ENCODE measurements around the gene METTL21C. TPM values are rescaled to one million over a fixed set of nuclear protein-coding genes. Genes with fewer than 3 reads are reported as not detected.

METTL21C gene
- total RNA-seq, 6 experiments from 2014 or later, result not detected

DNA sequence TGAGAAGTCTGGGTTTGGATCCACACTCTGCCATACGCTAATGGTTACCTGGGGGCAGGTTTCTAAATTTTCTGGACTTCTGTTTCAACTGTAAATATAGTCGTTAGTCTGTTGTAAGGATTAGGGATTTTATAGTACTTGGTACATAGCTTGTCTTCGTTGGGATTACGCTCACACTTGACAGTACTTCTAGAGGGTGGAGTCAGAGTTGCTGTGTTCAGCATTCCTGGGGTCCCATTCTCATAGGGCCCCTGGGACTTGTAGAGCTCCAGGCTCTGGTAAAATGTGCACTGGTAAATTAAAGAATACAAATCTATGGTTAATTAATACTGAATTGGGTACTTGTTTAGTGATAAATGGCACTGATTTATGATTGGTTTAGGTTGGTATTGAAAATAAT lies 52.8 kb downstream of the METTL21C start:
- intact Hi-C loops (cut with DNase I), result no loop called here
- ATAC-seq (peak in 1 of 4 donors; percentile 28), DNase-seq (no peak)
- no peak for TF ChIP-seq POLR2A (IDR thresholded peaks at IDR 0.05)
- TF ChIP-seq, protein P1, sequence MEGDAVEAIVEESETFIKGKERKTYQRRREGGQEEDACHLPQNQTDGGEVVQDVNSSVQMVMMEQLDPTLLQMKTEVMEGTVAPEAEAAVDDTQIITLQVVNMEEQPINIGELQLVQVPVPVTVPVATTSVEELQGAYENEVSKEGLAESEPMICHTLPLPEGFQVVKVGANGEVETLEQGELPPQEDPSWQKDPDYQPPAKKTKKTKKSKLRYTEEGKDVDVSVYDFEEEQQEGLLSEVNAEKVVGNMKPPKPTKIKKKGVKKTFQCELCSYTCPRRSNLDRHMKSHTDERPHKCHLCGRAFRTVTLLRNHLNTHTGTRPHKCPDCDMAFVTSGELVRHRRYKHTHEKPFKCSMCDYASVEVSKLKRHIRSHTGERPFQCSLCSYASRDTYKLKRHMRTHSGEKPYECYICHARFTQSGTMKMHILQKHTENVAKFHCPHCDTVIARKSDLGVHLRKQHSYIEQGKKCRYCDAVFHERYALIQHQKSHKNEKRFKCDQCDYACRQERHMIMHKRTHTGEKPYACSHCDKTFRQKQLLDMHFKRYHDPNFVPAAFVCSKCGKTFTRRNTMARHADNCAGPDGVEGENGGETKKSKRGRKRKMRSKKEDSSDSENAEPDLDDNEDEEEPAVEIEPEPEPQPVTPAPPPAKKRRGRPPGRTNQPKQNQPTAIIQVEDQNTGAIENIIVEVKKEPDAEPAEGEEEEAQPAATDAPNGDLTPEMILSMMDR (IDR thresholded peaks at IDR 0.05), result no peak
- WGBS (ENCODE audit: insufficient coverage, low coverage, low lambda C conversion rate, missing lambda C conversion rate), result 56% methylated on average over 4 of the region's 4 CpGs
- Histone ChIP-seq H3K27me3 (no peaks in the 10 kb centered on the region), H3K27ac (no peak overlapping the region), H3K4me3 (no peak overlapping the region), H3K4me1 (peaks cover 0 to 9% (median 0%) of the 10 kb centered on the region in 4 donors), H3K36me3 (peaks cover 0 to 77% (median 35%) of the 10 kb centered on the region in 4 donors), H3K9me3 (no peaks in the 10 kb centered on the region)

DNA sequence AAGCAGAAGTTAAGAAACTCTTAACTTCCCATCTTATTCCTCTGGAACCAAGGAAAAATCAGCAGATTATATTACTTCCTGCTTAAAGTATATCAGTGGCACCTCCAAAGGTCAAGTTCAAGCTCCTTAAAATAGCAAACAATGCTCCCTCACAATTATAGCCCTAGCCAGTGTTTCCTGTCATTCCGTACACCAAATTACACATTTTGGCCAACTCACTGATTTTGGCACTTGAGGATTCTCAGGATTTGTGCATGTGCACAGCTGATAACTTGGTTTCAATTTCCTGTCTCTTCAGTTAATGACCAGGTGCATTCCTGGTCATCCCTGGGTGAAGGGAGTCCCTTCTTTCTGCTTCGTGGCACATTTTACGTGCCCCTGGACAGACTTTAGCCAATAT lies 56.1 kb downstream of the METTL21C start:
- ATAC-seq (no peak), DNase-seq (no peak)
- TF ChIP-seq, protein P1 (IDR thresholded peaks at IDR 0.05), result no peak
- no peak for TF ChIP-seq POLR2A (IDR thresholded peaks at IDR 0.05)
- Histone ChIP-seq H3K4me3 (no peak overlapping the region), H3K4me1 (peaks cover 0 to 9% (median 0%) of the 10 kb centered on the region in 4 donors), H3K9me3 (no peaks in the 10 kb centered on the region), H3K36me3 (peaks cover 0 to 77% (median 30%) of the 10 kb centered on the region in 4 donors), H3K27me3 (no peaks in the 10 kb centered on the region), H3K27ac (no peak overlapping the region)
- WGBS (ENCODE audit: insufficient coverage, low coverage, low lambda C conversion rate, missing lambda C conversion rate), result 68% methylated on average over 3 of the region's 3 CpGs
- intact Hi-C loops (cut with DNase I), result no loop called here

Other genes with a start within 250 kb of the METTL21C start
- gene TPP2, start 98.1 kb downstream of the METTL21C start, total RNA-seq, result 10 to 100 TPM; 18.4 to 35.3 (median 28.4) TPM
- gene TEX30, start 78.7 kb upstream of the METTL21C start, total RNA-seq, result 10 to 100 TPM in 5 of 6 experiments, 1 to 10 TPM in 1; 9.4 to 21.4 (median 14.7) TPM
- gene POGLUT2, start 103.9 kb upstream of the METTL21C start, total RNA-seq, result 1 to 10 TPM; 3.8 to 7.7 (median 5.3) TPM
- gene BIVM, start 104.1 kb upstream of the METTL21C start, total RNA-seq, result 10 to 100 TPM; 12.0 to 19.4 (median 16.8) TPM
- gene ERCC5, start 151.0 kb upstream of the METTL21C start, total RNA-seq, result 10 to 100 TPM; 21.6 to 47.4 (median 29.2) TPM

Measured in right lobe of liver (tissue), 6 donors.